Endothelial cell of umbilical vein (primary cell): ENCODE data around the gene TTLL11. TPM values are rescaled to one million over a fixed set of nuclear protein-coding genes. Genes with fewer than 3 reads are reported as not detected.

ENCODE experiments used
- BruUV-seq: library from RNA; stranded (reverse); fragments of 400-500 nt; replicated peaks from 2 replicates; lab custom pipeline; 2021; lab: Mats Ljungman, UMichigan
- CTCF ChIA-PET: fragments of 300-600, 350-600 bp; sonication (Branson Sonifier 250); formaldehyde crosslinking; loops from one replicate; lab custom pipeline; 2021; ENCODE audit warnings: antibody characterized with exemption, inconsistent platforms; lab: Charles Lee
- POLR2A ChIA-PET: fragments of 300-600, 350-600 bp; sonication (Branson Sonifier 250); formaldehyde crosslinking; loops from one replicate; lab custom pipeline; 2021; ENCODE audit warnings: antibody characterized with exemption, inconsistent platforms; lab: Charles Lee
- DNase-seq: peaks from one replicate; pipeline ENCODE4 v3.0.0-alpha.2; 2011; ENCODE audit warnings: low read depth, low spot score
- FAIRE-seq: peaks from 2 replicates; lab custom pipeline; 2011; peaks lifted over from hg19 to GRCh38; lab: Jason Lieb, UNC
- H2AFZ ChIP-seq: 2 replicates; pipeline ENCODE4 v1.6.0; 2012; ENCODE audit warnings: low read depth, low read length, control low read depth, inconsistent platforms
- H3K27ac ChIP-seq: 2 replicates; pipeline ENCODE4 v1.5.1; 2011; ENCODE audit warnings: low read depth, mild to moderate bottlenecking, control low read depth, low read length, moderate library complexity; ENCODE audit not compliant: insufficient read depth
- H3K27me3 ChIP-seq, 2 experiments: 2 replicates each; pipeline versions ENCODE4 v1.6.0 to v1.6.1; 2011; ENCODE audit warnings: low read length in 2 of 2, mixed read lengths in 1 of 2; ENCODE audit not compliant: control insufficient read depth in 2 of 2, insufficient read depth in 2 of 2
- H3K36me3 ChIP-seq, 2 experiments: 2 replicates in 1 of 2; 3 replicates in 1 of 2; pipeline ENCODE4 v1.5.1; 2011; ENCODE audit warnings: low read length in 2 of 2, mild to moderate bottlenecking in 1 of 2, moderate library complexity in 1 of 2; ENCODE audit not compliant: control insufficient read depth in 2 of 2, insufficient read depth in 2 of 2; ENCODE audit errors: extremely low read depth in 1 of 2
- H3K4me1 ChIP-seq: 3 replicates; pipeline ENCODE4 v1.5.1; 2011; ENCODE audit warnings: mild to moderate bottlenecking, low read length; ENCODE audit not compliant: control insufficient read depth, insufficient read depth; ENCODE audit errors: extremely low read depth
- H3K4me2 ChIP-seq: 2 replicates; pipeline ENCODE4 v1.6.1; 2011; ENCODE audit warnings: low read length, control low read depth, mixed read lengths; ENCODE audit not compliant: insufficient read depth
- H3K4me3 ChIP-seq, 3 experiments: fragments of 200-600 bp in 1 of 3; sonication (generic), shearing (Covaris generic) in 1 of 3; replicated peaks in 1 of 3; 2 replicates each; pipeline ENCODE4 v1.5.1; 2011 to 2016; ENCODE audit warnings: control low read depth in 3 of 3, low read length in 3 of 3, mild to moderate bottlenecking in 2 of 3, inconsistent platforms in 1 of 3, low read depth in 1 of 3, moderate library complexity in 1 of 3; ENCODE audit not compliant: insufficient read depth in 1 of 3
- H3K79me2 ChIP-seq: 2 replicates; pipeline ENCODE4 v1.6.0; 2012; ENCODE audit warnings: low read length, inconsistent platforms; ENCODE audit not compliant: control insufficient read depth, insufficient read depth
- H3K9ac ChIP-seq: replicated peaks from 2 replicates; pipeline ENCODE3; 2011; ENCODE audit warnings: low read length, control low read depth; ENCODE audit not compliant: insufficient read depth; ENCODE audit errors: extremely low read depth
- H3K9me1 ChIP-seq: replicated peaks from 3 replicates; pipeline ENCODE4 v1.6.0; 2011; ENCODE audit warnings: mild to moderate bottlenecking, low read length; ENCODE audit not compliant: control insufficient read depth, insufficient read depth; ENCODE audit errors: extremely low read depth
- H3K9me3 ChIP-seq: replicated peaks from 2 replicates; pipeline ENCODE4 v1.5.1; 2012; ENCODE audit warnings: low read length, inconsistent platforms; ENCODE audit not compliant: control insufficient read depth, insufficient read depth
- H4K20me1 ChIP-seq: replicated peaks from 2 replicates; pipeline ENCODE3; 2011; ENCODE audit warnings: mild to moderate bottlenecking, low read length; ENCODE audit not compliant: control insufficient read depth, insufficient read depth; ENCODE audit errors: extremely low read depth
- EZH2 ChIP-seq: IDR thresholded peaks from 2 replicates; pipeline ENCODE4 v1.6.1; 2012; ENCODE audit warnings: borderline replicate concordance, low read depth, mild to moderate bottlenecking, moderate library complexity, low read length, inconsistent platforms; ENCODE audit not compliant: severe bottlenecking
- FOS ChIP-seq: IDR thresholded peaks from 2 replicates; pipeline ENCODE4 v1.6.1; 2011; ENCODE audit warnings: mild to moderate bottlenecking, low read length, moderate library complexity, borderline replicate concordance; ENCODE audit not compliant: insufficient read depth
- GATA2 ChIP-seq: IDR thresholded peaks from 2 replicates; pipeline ENCODE4 v1.7.0; 2011; ENCODE audit warnings: low read depth, mild to moderate bottlenecking, moderate library complexity, mixed read lengths, low read length; ENCODE audit not compliant: insufficient read length, insufficient read depth
- JUN ChIP-seq: IDR thresholded peaks from 2 replicates; pipeline ENCODE4 v1.6.1; 2011; ENCODE audit warnings: borderline replicate concordance, low read depth; ENCODE audit not compliant: insufficient read length, insufficient read depth
- MYC ChIP-seq: IDR thresholded peaks from one replicate; pipeline ENCODE4 v1.6.1; 2011; ENCODE audit warnings: mild to moderate bottlenecking, low read depth, low read length
- POLR2A ChIP-seq: IDR thresholded peaks from 2 replicates; pipeline ENCODE4 v1.6.1; 2012; ENCODE audit warnings: low read depth, mild to moderate bottlenecking, control low read depth, low read length
- POLR2AphosphoS5 ChIP-seq: IDR thresholded peaks from 2 replicates; pipeline ENCODE4 v1.6.1; 2012; ENCODE audit warnings: low read depth, mild to moderate bottlenecking, control low read depth, low read length, moderate library complexity; ENCODE audit not compliant: insufficient read depth
- dilution Hi-C: fragments of 300-500 bp; cut with MboI; formaldehyde crosslinking; loops from one replicate; pipeline ENCODE4 v1.15.0; 2019; ENCODE audit warnings: low sequenced_read_pairs; ENCODE audit not compliant: extremely low pct_ligation_motif_present
- intact Hi-C: fragments of 100-400 bp; cut with micrococcal nuclease; formaldehyde crosslinking; loops from one replicate; pipeline ENCODE4 v1.10.0; 2022
- polyA plus RNA-seq, 4 experiments: library from polyadenylated mRNA; depleted of rRNA in 3 of 4; stranded (reverse) in 3 of 4; unstranded in 1 of 4; fragments of >200 nt; gene quantifications; 2 replicates each; pipeline versions ENCODE4 v1.2.1 to v1.2.3, GENCODE V29; 2011 to 2012; ENCODE audit warnings: missing spikeins in 1 of 4
- total RNA-seq: library from RNA; stranded (reverse); gene quantifications from 2 replicates; pipeline ENCODE4 v1.2.3, GENCODE V29; 2021
- TF ChIP-seq, protein P1 (sequence below): IDR thresholded peaks from 2 replicates; pipeline ENCODE4 v1.6.1; 2011; ENCODE audit not compliant: insufficient read depth, insufficient read length
- TF ChIP-seq, protein P2 (sequence below), 2 donors: IDR thresholded peaks; 1 replicate in 1 of 2; 2 replicates in 1 of 2; pipeline ENCODE4 v1.5.1; 2011; ENCODE audit warnings: low read length in 2 of 2, mild to moderate bottlenecking in 2 of 2, moderate library complexity in 2 of 2, control low read depth in 1 of 2, inconsistent platforms in 1 of 2, low read depth in 1 of 2; ENCODE audit not compliant: insufficient read depth in 1 of 2; ENCODE audit errors: extremely low read depth in 1 of 2

Gene TTLL11
- total and polyA plus RNA-seq, 2 donors (not counting 3 experiments of a cell fraction or from before 2014, with no cell fraction given), result 4.9 to 5.1 TPM

DNA sequence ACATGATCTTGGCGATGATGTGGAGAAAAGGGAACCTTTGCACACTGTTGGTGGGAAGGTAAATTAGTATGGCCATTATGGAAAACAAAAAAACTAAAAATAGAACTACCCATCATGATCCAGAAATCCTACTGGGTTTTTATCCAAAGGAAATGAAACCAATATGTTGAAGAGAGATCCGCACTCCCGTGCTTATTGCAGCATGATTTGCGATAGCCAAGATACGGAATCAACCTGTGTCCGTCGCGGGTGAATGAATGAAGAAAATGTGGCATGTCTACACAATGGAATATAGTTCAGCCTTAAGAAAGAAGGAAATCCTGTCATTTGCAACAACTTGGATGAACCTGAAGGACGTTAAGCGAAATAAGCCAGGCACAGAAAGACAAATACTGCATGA, 84.5 kb downstream of the TTLL11 start:
- intact Hi-C loops (no loop called here), dilution Hi-C loops (no loop called here)
- FAIRE-seq (no peak), DNase-seq (no peak)
- POLR2A ChIA-PET, result no interaction called here
- Histone ChIP-seq H3K4me1 (no peaks in the 10 kb centered on the region), H3K9me3 (no peaks in the 10 kb centered on the region), H3K36me3 (no peaks in the 10 kb centered on the region), H3K4me3 (no peak overlapping the region), H3K9ac (no peak overlapping the region), H4K20me1 (no peaks in the 10 kb centered on the region), H3K79me2 (no peaks in the 10 kb centered on the region), H3K9me1 (no peaks in the 10 kb centered on the region), H3K27me3 (no peaks in the 10 kb centered on the region), H3K27ac (no peak overlapping the region), H2AFZ (no peak overlapping the region), H3K4me2 (no peak overlapping the region)
- CTCF ChIA-PET, result interaction anchor here (0.6 kb wide), 1 partner anchor 8 kb away, joined by 5 read pairs; no protein-coding TSS in a partner anchor
- TF ChIP-seq GATA2, result no peak
- no peak for TF ChIP-seq POLR2A
- TF ChIP-seq, protein P1, sequence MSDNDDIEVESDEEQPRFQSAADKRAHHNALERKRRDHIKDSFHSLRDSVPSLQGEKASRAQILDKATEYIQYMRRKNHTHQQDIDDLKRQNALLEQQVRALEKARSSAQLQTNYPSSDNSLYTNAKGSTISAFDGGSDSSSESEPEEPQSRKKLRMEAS, result no peak
- no peak for TF ChIP-seq FOS
- TF ChIP-seq POLR2AphosphoS5, result no peak
- TF ChIP-seq EZH2, result no peak
- TF ChIP-seq MYC, result no peak
- TF ChIP-seq JUN, result no peak
- TF ChIP-seq, protein P2, sequence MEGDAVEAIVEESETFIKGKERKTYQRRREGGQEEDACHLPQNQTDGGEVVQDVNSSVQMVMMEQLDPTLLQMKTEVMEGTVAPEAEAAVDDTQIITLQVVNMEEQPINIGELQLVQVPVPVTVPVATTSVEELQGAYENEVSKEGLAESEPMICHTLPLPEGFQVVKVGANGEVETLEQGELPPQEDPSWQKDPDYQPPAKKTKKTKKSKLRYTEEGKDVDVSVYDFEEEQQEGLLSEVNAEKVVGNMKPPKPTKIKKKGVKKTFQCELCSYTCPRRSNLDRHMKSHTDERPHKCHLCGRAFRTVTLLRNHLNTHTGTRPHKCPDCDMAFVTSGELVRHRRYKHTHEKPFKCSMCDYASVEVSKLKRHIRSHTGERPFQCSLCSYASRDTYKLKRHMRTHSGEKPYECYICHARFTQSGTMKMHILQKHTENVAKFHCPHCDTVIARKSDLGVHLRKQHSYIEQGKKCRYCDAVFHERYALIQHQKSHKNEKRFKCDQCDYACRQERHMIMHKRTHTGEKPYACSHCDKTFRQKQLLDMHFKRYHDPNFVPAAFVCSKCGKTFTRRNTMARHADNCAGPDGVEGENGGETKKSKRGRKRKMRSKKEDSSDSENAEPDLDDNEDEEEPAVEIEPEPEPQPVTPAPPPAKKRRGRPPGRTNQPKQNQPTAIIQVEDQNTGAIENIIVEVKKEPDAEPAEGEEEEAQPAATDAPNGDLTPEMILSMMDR (IDR thresholded peaks at IDR 0.05; ENCODE audit: extremely low read depth in 1 of 2, insufficient read depth in 1 of 2, low read depth in 1 of 2, low read length in 2 of 2), result no peak
- BruUV-seq, result no TSS peak
